ENCODE data around the gene HCAR2.
"Not testable (repeated sequence)": the region's sequence is repeated elsewhere in the genome, so short reads cannot be mapped to it uniquely, and the experiment has no call there.

- not testable (repeated sequence) for TF ChIP-seq CTCF (conservative IDR thresholded peaks at IDR 0.05; ENCODE audit: low read length); EZH2phosphoT487 (IDR thresholded peaks at IDR 0.05; ENCODE audit: borderline replicate concordance)
Observed at GRCh38 chr12:122709287-122709686, 6.1 kb upstream of the HCAR2 start.

All from Loucy (cell line).